GM23248 (cell line): ENCODE data around the gene REG3A.

ENCODE experiments used
- EZH2 ChIP-seq: fragments of 200-600 bp; sonication (generic); IDR thresholded peaks from 2 replicates; pipeline ENCODE4 v1.6.1; 2018; ENCODE audit warnings: antibody characterized with exemption, mild to moderate bottlenecking; ENCODE audit not compliant: insufficient read depth, poor library complexity, severe bottlenecking
- EZH2phosphoT487 ChIP-seq: fragments of 200-600 bp; sonication (generic); IDR thresholded peaks from 2 replicates; pipeline ENCODE4 v1.6.1; 2018; ENCODE audit warnings: antibody characterized with exemption, moderate library complexity, mild to moderate bottlenecking, low read depth; ENCODE audit not compliant: insufficient read depth

GRCh38 chr2:79162801-79163200 lies 3.2 kb upstream of the REG3A start:
- TF ChIP-seq EZH2 (no peak), EZH2phosphoT487 (no peak)
